Measurements from ENCODE around the gene OPN5. TPM values are rescaled to one million over a fixed set of nuclear protein-coding genes. Genes with fewer than 3 reads are reported as not detected.

Gene OPN5
- total RNA-seq, 4 donors from 2014 or later: not detected

DNA sequence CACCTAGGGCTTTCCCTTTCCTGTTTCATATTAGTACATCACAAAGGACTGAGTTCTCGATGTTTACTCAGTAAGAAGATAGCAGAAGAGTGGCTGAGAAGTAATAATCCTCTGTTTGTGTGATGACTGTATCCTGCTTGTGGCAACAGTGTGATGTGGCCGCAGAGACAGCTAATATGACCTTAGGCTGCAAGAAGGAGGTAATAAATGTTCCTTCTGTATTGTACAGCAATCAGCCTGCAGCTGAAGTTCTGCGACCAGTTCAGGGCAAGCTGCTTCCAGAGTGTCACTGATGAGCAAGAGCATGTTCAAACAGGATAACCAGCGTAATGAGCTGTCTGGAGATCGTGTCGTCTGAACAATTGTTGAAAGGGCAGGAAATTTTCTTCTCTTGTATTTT lies 70.9 kb downstream of the OPN5 start:
- Histone ChIP-seq H3K36me3 (no peaks in the 10 kb centered on the region), H3K27me3 (no peaks in the 10 kb centered on the region), H3K9me3 (no peaks in the 10 kb centered on the region), H3K4me3 (no peak overlapping the region), H3K27ac (no peak overlapping the region), H3K4me1 (no peaks in the 10 kb centered on the region)
- in situ Hi-C loops (cut with MboI; ENCODE audit: low pct_ligation_motif_present in 1 of 4, low pct_unique_long_range_greater_than_20kb in 1 of 4, low sequenced_read_pairs in 3 of 4): no loop called here
- WGBS, 2 donors (ENCODE audit: low coverage in 1 of 2): 63 to 69% methylated on average over 2 to 6 of the region's 6 CpGs
- intact Hi-C loops (cut with DNase I; ENCODE audit: low total_unique reads): no loop called here
- DNase-seq: no peak
- no peak for TF ChIP-seq EP300 (IDR thresholded peaks at IDR 0.05; ENCODE audit: low read depth)
- TF ChIP-seq POLR2A (IDR thresholded peaks at IDR 0.05): no peak
- TF ChIP-seq POLR2AphosphoS5 (IDR thresholded peaks at IDR 0.05): no peak
- TF ChIP-seq, protein P1, sequence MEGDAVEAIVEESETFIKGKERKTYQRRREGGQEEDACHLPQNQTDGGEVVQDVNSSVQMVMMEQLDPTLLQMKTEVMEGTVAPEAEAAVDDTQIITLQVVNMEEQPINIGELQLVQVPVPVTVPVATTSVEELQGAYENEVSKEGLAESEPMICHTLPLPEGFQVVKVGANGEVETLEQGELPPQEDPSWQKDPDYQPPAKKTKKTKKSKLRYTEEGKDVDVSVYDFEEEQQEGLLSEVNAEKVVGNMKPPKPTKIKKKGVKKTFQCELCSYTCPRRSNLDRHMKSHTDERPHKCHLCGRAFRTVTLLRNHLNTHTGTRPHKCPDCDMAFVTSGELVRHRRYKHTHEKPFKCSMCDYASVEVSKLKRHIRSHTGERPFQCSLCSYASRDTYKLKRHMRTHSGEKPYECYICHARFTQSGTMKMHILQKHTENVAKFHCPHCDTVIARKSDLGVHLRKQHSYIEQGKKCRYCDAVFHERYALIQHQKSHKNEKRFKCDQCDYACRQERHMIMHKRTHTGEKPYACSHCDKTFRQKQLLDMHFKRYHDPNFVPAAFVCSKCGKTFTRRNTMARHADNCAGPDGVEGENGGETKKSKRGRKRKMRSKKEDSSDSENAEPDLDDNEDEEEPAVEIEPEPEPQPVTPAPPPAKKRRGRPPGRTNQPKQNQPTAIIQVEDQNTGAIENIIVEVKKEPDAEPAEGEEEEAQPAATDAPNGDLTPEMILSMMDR (IDR thresholded peaks at IDR 0.05): no peak

DNA sequence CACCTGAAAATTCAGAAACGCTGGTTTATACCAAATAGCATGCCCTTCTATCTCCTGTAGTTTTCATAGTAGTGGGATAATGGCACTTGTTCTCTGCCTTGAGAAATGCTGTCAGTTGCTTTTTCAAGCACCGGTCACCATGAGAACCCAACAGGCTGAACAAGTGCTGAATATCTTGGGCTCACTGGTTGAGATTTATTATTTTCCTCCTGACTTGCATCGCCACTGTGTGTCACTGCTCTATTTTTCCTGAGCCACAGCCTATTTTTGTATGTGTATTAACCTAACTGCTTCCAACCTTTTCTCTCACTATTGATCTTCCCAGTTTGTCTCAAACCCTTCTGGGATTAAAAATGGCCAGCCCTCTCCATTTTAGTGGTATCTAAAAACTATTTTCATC lies 71.9 kb downstream of the OPN5 start:
- WGBS, 2 donors (ENCODE audit: low coverage in 1 of 2): 77 to 86% methylated on average over 3 of the region's 3 CpGs
- no peaks in the 10 kb centered on the region for H3K27me3 ChIP-seq
- intact Hi-C loops (cut with DNase I; ENCODE audit: low total_unique reads): no loop called here
- DNase-seq: no peak
- H3K36me3 ChIP-seq: no peaks in the 10 kb centered on the region
- no peak overlapping the region for H3K4me3 ChIP-seq
- no peak overlapping the region for H3K27ac ChIP-seq
- no peaks in the 10 kb centered on the region for H3K4me1 ChIP-seq
- in situ Hi-C loops (cut with MboI; ENCODE audit: low pct_ligation_motif_present in 1 of 4, low pct_unique_long_range_greater_than_20kb in 1 of 4, low sequenced_read_pairs in 3 of 4): no loop called here
- H3K9me3 ChIP-seq: no peaks in the 10 kb centered on the region
- TF ChIP-seq POLR2AphosphoS5 (IDR thresholded peaks at IDR 0.05) (no peak), EP300 (IDR thresholded peaks at IDR 0.05; ENCODE audit: low read depth) (no peak), POLR2A (IDR thresholded peaks at IDR 0.05) (no peak)
- TF ChIP-seq, protein P1 (IDR thresholded peaks at IDR 0.05): no peak

DNA sequence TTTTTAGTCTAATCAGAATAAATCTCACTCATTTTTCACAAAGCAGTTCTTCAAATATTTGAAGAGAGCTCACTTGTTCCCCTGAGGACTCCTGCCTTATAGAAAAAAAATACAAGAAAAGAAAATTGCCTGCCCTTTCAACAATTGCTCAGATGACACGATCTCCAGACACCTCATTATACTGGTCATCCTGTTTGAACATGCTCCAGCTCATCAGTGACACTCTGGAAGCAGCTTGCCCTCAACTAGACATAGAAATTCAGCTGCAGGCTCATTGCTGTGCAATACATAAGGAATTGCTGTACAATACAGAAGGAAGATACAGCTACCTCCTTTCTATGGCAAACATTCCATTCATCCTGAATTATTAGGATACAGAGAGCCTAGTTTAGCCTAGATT lies 73.1 kb downstream of the OPN5 start:
- in situ Hi-C loops (cut with MboI; ENCODE audit: low pct_ligation_motif_present in 1 of 4, low pct_unique_long_range_greater_than_20kb in 1 of 4, low sequenced_read_pairs in 3 of 4): no loop called here
- Histone ChIP-seq H3K27ac (no peak overlapping the region), H3K27me3 (no peaks in the 10 kb centered on the region), H3K4me3 (no peak overlapping the region), H3K4me1 (no peaks in the 10 kb centered on the region), H3K9me3 (no peaks in the 10 kb centered on the region), H3K36me3 (no peaks in the 10 kb centered on the region)
- no peak for DNase-seq
- TF ChIP-seq, protein P1 (IDR thresholded peaks at IDR 0.05): no peak
- no peak for TF ChIP-seq POLR2A (IDR thresholded peaks at IDR 0.05)
- TF ChIP-seq POLR2AphosphoS5 (IDR thresholded peaks at IDR 0.05): no peak
- no peak for TF ChIP-seq EP300 (IDR thresholded peaks at IDR 0.05; ENCODE audit: low read depth)
- intact Hi-C loops (cut with DNase I; ENCODE audit: low total_unique reads): no loop called here
- WGBS, 2 donors (ENCODE audit: low coverage in 1 of 2): 26 to 55% methylated on average over 1 of the region's 1 CpG

DNA sequence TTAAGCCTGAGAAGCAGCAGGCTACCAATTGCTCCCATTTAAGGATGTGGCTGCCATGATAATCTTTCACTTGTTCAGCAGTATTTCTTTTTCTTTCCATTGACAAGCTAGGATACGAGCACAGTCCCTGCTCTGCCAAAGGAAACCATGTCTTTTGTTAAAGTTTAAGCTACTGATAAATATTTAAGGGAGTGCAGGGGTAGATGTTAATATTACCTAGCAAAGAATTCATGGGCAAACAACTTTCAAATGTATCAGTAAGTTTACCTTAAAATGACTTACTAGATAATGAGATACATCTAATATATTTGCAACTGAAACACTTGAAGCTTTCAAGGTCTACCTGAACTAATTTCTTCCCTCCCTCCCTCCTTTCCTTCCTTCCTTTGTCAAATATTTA lies 77.3 kb downstream of the OPN5 start:
- no peaks in the 10 kb centered on the region for H3K4me1 ChIP-seq
- TF ChIP-seq, protein P1 (IDR thresholded peaks at IDR 0.05): no peak
- TF ChIP-seq POLR2A (IDR thresholded peaks at IDR 0.05): no peak
- TF ChIP-seq EP300 (IDR thresholded peaks at IDR 0.05; ENCODE audit: low read depth): no peak
- no peak for TF ChIP-seq POLR2AphosphoS5 (IDR thresholded peaks at IDR 0.05)

More for the DNA sequence above, 77.3 kb downstream of the OPN5 start:
- no peak for DNase-seq
- no peaks in the 10 kb centered on the region for H3K9me3 ChIP-seq
- H3K36me3 ChIP-seq: no peaks in the 10 kb centered on the region
- H3K27ac ChIP-seq: no peak overlapping the region
- H3K27me3 ChIP-seq: no peaks in the 10 kb centered on the region
- WGBS, 2 donors (ENCODE audit: low coverage in 1 of 2): 25 to 36% methylated on average over 1 of the region's 1 CpG
- no peak overlapping the region for H3K4me3 ChIP-seq
- in situ Hi-C loops (cut with MboI; ENCODE audit: low pct_ligation_motif_present in 1 of 4, low pct_unique_long_range_greater_than_20kb in 1 of 4, low sequenced_read_pairs in 3 of 4) (no loop called here), intact Hi-C loops (cut with DNase I; ENCODE audit: low total_unique reads) (no loop called here)

Data from transverse colon (tissue), 4 donors.